Measurements from ENCODE around the gene HELQ. TPM values are rescaled to one million over a fixed set of nuclear protein-coding genes. Genes with fewer than 3 reads are reported as not detected.

The HELQ gene
- total RNA-seq, 1 experiment from 2014 or later = 11.6 TPM

DNA sequence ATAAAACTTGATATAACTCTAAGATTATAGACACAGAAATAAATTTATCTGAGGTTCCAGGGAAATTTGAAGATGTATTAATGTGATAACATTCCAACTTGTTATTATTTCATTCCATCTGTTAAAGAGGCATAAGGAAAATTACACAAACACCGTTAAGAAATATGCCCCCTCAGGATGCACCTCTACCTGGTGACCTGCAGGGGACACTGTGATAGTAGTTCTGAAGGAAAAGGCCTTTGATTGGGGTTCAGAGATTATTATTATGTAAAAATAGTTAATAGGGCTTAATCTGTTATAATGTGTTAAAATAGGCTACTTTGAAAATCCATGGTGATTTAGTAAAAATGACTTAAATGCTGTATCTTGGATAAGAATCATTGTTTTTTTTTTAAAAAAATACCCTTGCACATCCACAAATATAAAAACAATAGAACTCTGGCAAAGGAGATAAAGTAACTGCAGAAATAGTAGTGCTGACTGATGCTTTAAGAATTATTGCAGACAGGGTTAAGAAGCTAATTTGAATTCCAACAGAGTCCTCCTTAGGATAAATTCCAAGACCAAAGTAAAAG lies 35.3 kb upstream of the HELQ start:
- no peaks in the 10 kb centered on the region for H3K36me3 Mint-ChIP-seq (ENCODE audit: insufficient read depth, unreplicated experiment)
- peaks cover 18% of the 10 kb centered on the region for H3K4me1 ChIP-seq
- no peak overlapping the region for H3K4me3 Mint-ChIP-seq (ENCODE audit: unreplicated experiment)
- H3K9me3 ChIP-seq = no peaks in the 10 kb centered on the region
- H3K27me3 Mint-ChIP-seq (ENCODE audit: insufficient read depth, unreplicated experiment) = no peaks in the 10 kb centered on the region
- ChIA-PET CTCF (interaction anchor here (0.6 kb wide), 1 partner anchor 206 kb away, joined by 3 read pairs; the partner anchor contains the start of gene COQ2), POLR2A (no interaction called here)
- TF ChIP-seq CTCF (IDR thresholded peaks at IDR 0.05; ENCODE audit: insufficient read depth in 1 of 2, low read depth in 1 of 2, low read length in 1 of 2, severe bottlenecking in 1 of 2, unreplicated experiment in 1 of 2) = peak; percentile 73 to 78
- H3K9me3 Mint-ChIP-seq (ENCODE audit: unreplicated experiment) = no peaks in the 10 kb centered on the region
- intact Hi-C loops (cut with micrococcal nuclease; ENCODE audit: unreplicated experiment) = loop anchor here (1.0 kb wide), 2 partner anchors 91 to 149 kb away; no protein-coding TSS in a partner anchor
- H3K36me3 ChIP-seq (ENCODE audit: control insufficient read depth, insufficient read depth, low read length) = no peaks in the 10 kb centered on the region
- no peaks in the 10 kb centered on the region for H3K27me3 ChIP-seq (replicated peaks; ENCODE audit: control insufficient read depth, insufficient read depth, low read length)
- no peak overlapping the region for H3K4me3 ChIP-seq (ENCODE audit: low read depth, low read length)
- no peak overlapping the region for H3K27ac Mint-ChIP-seq (ENCODE audit: unreplicated experiment)
- BruUV-seq (replicated peaks) = no TSS peak
- DNase-seq = peak in 1 of 2 experiments; percentile 20
- H3K4me1 Mint-ChIP-seq (ENCODE audit: low read depth, unreplicated experiment) = peaks cover 10% of the 10 kb centered on the region

GRCh38 chr4:83489711-83490326 lies 34.2 kb upstream of the HELQ start:
- H3K4me1 ChIP-seq = peaks cover 18% of the 10 kb centered on the region
- no TSS peak for BruUV-seq (replicated peaks)
- no peaks in the 10 kb centered on the region for H3K36me3 ChIP-seq (ENCODE audit: control insufficient read depth, insufficient read depth, low read length)
- peaks cover under 1% of the 10 kb centered on the region for H3K36me3 Mint-ChIP-seq (ENCODE audit: insufficient read depth, unreplicated experiment)
- H3K4me3 Mint-ChIP-seq (ENCODE audit: unreplicated experiment) = no peak overlapping the region
- H3K27ac Mint-ChIP-seq (ENCODE audit: unreplicated experiment) = no peak overlapping the region
- peaks cover 10% of the 10 kb centered on the region for H3K4me1 Mint-ChIP-seq (ENCODE audit: low read depth, unreplicated experiment)
- POLR2A ChIA-PET = no interaction called here
- H3K4me3 ChIP-seq (ENCODE audit: low read depth, low read length) = no peak overlapping the region
- no peak for TF ChIP-seq CTCF (IDR thresholded peaks at IDR 0.05; ENCODE audit: insufficient read depth in 1 of 2, low read depth in 1 of 2, low read length in 1 of 2, severe bottlenecking in 1 of 2, unreplicated experiment in 1 of 2)
- H3K9me3 Mint-ChIP-seq (ENCODE audit: unreplicated experiment) = no peaks in the 10 kb centered on the region
- CTCF ChIA-PET = no interaction called here
- H3K27me3 Mint-ChIP-seq (ENCODE audit: insufficient read depth, unreplicated experiment) = no peaks in the 10 kb centered on the region
- no peaks in the 10 kb centered on the region for H3K27me3 ChIP-seq (replicated peaks; ENCODE audit: control insufficient read depth, insufficient read depth, low read length)
- no peaks in the 10 kb centered on the region for H3K9me3 ChIP-seq
- no peak for DNase-seq
- intact Hi-C loops (cut with micrococcal nuclease; ENCODE audit: unreplicated experiment) = no loop called here

GRCh38 chr4:83486457-83487129 lies 31.0 kb upstream of the HELQ start:
- Mint-ChIP-seq H3K4me1 (ENCODE audit: low read depth, unreplicated experiment) (peaks cover 10% of the 10 kb centered on the region), H3K27me3 (ENCODE audit: insufficient read depth, unreplicated experiment) (no peaks in the 10 kb centered on the region), H3K9me3 (ENCODE audit: unreplicated experiment) (no peaks in the 10 kb centered on the region), H3K4me3 (ENCODE audit: unreplicated experiment) (no peak overlapping the region), H3K27ac (ENCODE audit: unreplicated experiment) (no peak overlapping the region), H3K36me3 (ENCODE audit: insufficient read depth, unreplicated experiment) (peaks cover 8% of the 10 kb centered on the region)
- no peak for TF ChIP-seq CTCF (IDR thresholded peaks at IDR 0.05; ENCODE audit: insufficient read depth in 1 of 2, low read depth in 1 of 2, low read length in 1 of 2, severe bottlenecking in 1 of 2, unreplicated experiment in 1 of 2)
- H3K4me3 ChIP-seq (ENCODE audit: low read depth, low read length) = no peak overlapping the region
- intact Hi-C loops (cut with micrococcal nuclease; ENCODE audit: unreplicated experiment) = no loop called here
- no peak for DNase-seq
- peaks cover 18% of the 10 kb centered on the region for H3K4me1 ChIP-seq
- no TSS peak for BruUV-seq (replicated peaks)
- no peaks in the 10 kb centered on the region for H3K9me3 ChIP-seq
- H3K27me3 ChIP-seq (replicated peaks; ENCODE audit: control insufficient read depth, insufficient read depth, low read length) = no peaks in the 10 kb centered on the region
- H3K36me3 ChIP-seq (ENCODE audit: control insufficient read depth, insufficient read depth, low read length) = no peaks in the 10 kb centered on the region
- ChIA-PET POLR2A (no interaction called here), CTCF (no interaction called here)

Data from Caco-2 (cell line).